ENCODE results near the gene PPP2R5D.

Gene PPP2R5D

GRCh38 chr6:43016176-43016942, 32.0 kb downstream of the PPP2R5D start:
- no peak for TF ChIP-seq CTCF (IDR thresholded peaks at IDR 0.05; ENCODE audit: low read length, missing control alignments)
- DNase-seq (ENCODE audit: low read depth) = no peak
- H3K4me3 ChIP-seq (replicated peaks; ENCODE audit: low read depth, low read length) = no peak overlapping the region

GRCh38 chr6:43016943-43017334, 32.6 kb downstream of the PPP2R5D start:
- no peak overlapping the region for H3K4me3 ChIP-seq (replicated peaks; ENCODE audit: low read depth, low read length)
- no peak for TF ChIP-seq CTCF (IDR thresholded peaks at IDR 0.05; ENCODE audit: low read length, missing control alignments)
- no peak for DNase-seq (ENCODE audit: low read depth)

- DNase-seq (ENCODE audit: low read depth) = no peak
- H3K4me3 ChIP-seq (replicated peaks; ENCODE audit: low read depth, low read length) = no peak overlapping the region
- no peak for TF ChIP-seq CTCF (IDR thresholded peaks at IDR 0.05; ENCODE audit: low read length, missing control alignments)
These were observed 34.8 kb downstream of the PPP2R5D start for GRCh38 chr6:43019152-43019551.

- TF ChIP-seq CTCF (IDR thresholded peaks at IDR 0.05; ENCODE audit: low read length, missing control alignments) = no peak
- DNase-seq (ENCODE audit: low read depth) = no peak
- no peak overlapping the region for H3K4me3 ChIP-seq (replicated peaks; ENCODE audit: low read depth, low read length)
These were observed 35.8 kb downstream of the PPP2R5D start for GRCh38 chr6:43020052-43020705.

- H3K4me3 ChIP-seq (replicated peaks; ENCODE audit: low read depth, low read length) = peak overlapping the region; percentile 87
- peak; percentile 7 for DNase-seq (ENCODE audit: low read depth)
These were observed 36.5 kb downstream of the PPP2R5D start for GRCh38 chr6:43020847-43021246.

GRCh38 chr6:43021270-43022047, 37.1 kb downstream of the PPP2R5D start, which contains the start of gene RRP36:
Gene RRP36, plus strand, starts transcription at chr6:43021623. Its CDS starts 32 bp downstream, at chr6:43021655.
- H3K4me3 ChIP-seq (replicated peaks; ENCODE audit: low read depth, low read length) = peak within 1 kb of the TSS; percentile 87
- DNase-seq (ENCODE audit: low read depth) = peak; percentile 66
- no peak for TF ChIP-seq CTCF (IDR thresholded peaks at IDR 0.05; ENCODE audit: low read length, missing control alignments)

More at GRCh38 chr6:43020847-43021246, 36.5 kb downstream of the PPP2R5D start:
- no peak for TF ChIP-seq CTCF (IDR thresholded peaks at IDR 0.05; ENCODE audit: low read length, missing control alignments)
